HCT116 (cell line): Measurements from ENCODE around the gene ZSWIM7. TPM values are rescaled to one million over a fixed set of nuclear protein-coding genes. Genes with fewer than 3 reads are reported as not detected.

Experiments used
- ATAC-seq: fragments of 200-7000 bp; cut with Tn5 transposase; 2 replicates; pipeline ENCODE4 v1.9.1; 2020; ENCODE audit warnings: mild to moderate bottlenecking, moderate library complexity
- BruUV-seq: library from RNA; stranded (reverse); fragments of 400-500 nt; replicated peaks from 2 replicates; lab custom pipeline; 2021; lab: Mats Ljungman, UMichigan
- CTCF ChIA-PET: fragments of 300-600 bp; sonication (Branson Sonifier 250); formaldehyde crosslinking; loops from one replicate; lab custom pipeline; 2021; ENCODE audit warnings: antibody characterized with exemption; lab: Charles Lee
- POLR2A ChIA-PET: fragments of 300-600, 350-600 bp; sonication (Branson Sonifier 250); formaldehyde crosslinking; loops from one replicate; lab custom pipeline; 2021; ENCODE audit warnings: antibody characterized with exemption; lab: Charles Lee
- RAD21 ChIA-PET, 2 experiments: fragments of 300-600 bp; sonication (Branson Sonifier 250); formaldehyde crosslinking; loops; one replicate each; lab custom pipeline; 2023; ENCODE audit warnings: low total read pairs in 2 of 2; ENCODE audit not compliant: uncharacterized antibody in 2 of 2, unreplicated experiment in 2 of 2, low non-redundant PET in 1 of 2; lab: Charles Lee
- DNase-seq: peaks from one replicate; pipeline ENCODE4 v3.0.0-alpha.2; 2010; ENCODE audit warnings: low read depth, low spot score
- H2AFZ ChIP-seq: fragments of 200-600 bp; shearing (Covaris generic), sonication (generic); 2 replicates; pipeline ENCODE4 v1.6.1; 2017; ENCODE audit warnings: low read depth, mixed run types, mixed read lengths, antibody characterized with exemption, low read length; ENCODE audit not compliant: poor library complexity, severe bottlenecking
- H3K27ac ChIP-seq: 2 replicates; pipeline ENCODE4 v1.5.1; 2012; ENCODE audit warnings: low read depth, low read length
- H3K27me3 ChIP-seq: fragments of 200-600 bp; sonication (generic); 2 replicates; pipeline ENCODE4 v1.6.1; 2016; ENCODE audit warnings: mixed run types, low read length, mixed read lengths; ENCODE audit not compliant: insufficient read depth
- H3K36me3 ChIP-seq, 2 experiments: fragments of 200-500 bp in 1 of 2; fragments of 200-600 bp in 1 of 2; sonication (Bioruptor generic) in 1 of 2; sonication (generic) in 1 of 2; 2 replicates each; pipeline versions ENCODE4 v1.5.1 to v1.6.1; 2014 to 2016; ENCODE audit warnings: low read length in 2 of 2, inconsistent platforms in 1 of 2, mixed read lengths in 1 of 2, mixed run types in 1 of 2; ENCODE audit not compliant: insufficient read depth in 2 of 2, control insufficient read depth in 1 of 2
- H3K4me1 ChIP-seq, 2 experiments: fragments of 200-600 bp in 1 of 2; sonication (generic) in 1 of 2; 2 replicates each; pipeline versions ENCODE4 v1.5.1 to v1.6.1; 2012 to 2017; ENCODE audit warnings: low read length in 2 of 2, inconsistent platforms in 1 of 2, mild to moderate bottlenecking in 1 of 2, mixed read lengths in 1 of 2, mixed run types in 1 of 2, moderate library complexity in 1 of 2; ENCODE audit not compliant: insufficient read depth in 2 of 2, control insufficient read depth in 1 of 2
- H3K4me2 ChIP-seq: fragments of 200-600 bp; sonication (generic); 2 replicates; pipeline ENCODE4 v1.6.1; 2017; ENCODE audit warnings: mixed run types, low read length, mixed read lengths
- H3K4me3 ChIP-seq, 2 experiments: fragments of 200-600 bp in 1 of 2; sonication (generic) in 1 of 2; replicated peaks in 1 of 2; 2 replicates each; pipeline ENCODE4 v1.5.1; 2011 to 2016; ENCODE audit warnings: low read length in 2 of 2, control low read depth in 1 of 2, low read depth in 1 of 2, mild to moderate bottlenecking in 1 of 2, mixed read lengths in 1 of 2, mixed run types in 1 of 2
- H3K79me2 ChIP-seq: fragments of 200-600 bp; sonication (generic); 2 replicates; pipeline ENCODE4 v1.6.1; 2017; ENCODE audit warnings: mild to moderate bottlenecking, mixed run types, low read length, moderate library complexity, mixed read lengths; ENCODE audit not compliant: insufficient read depth
- H3K9ac ChIP-seq: fragments of 200-600 bp; sonication (generic); 2 replicates; pipeline ENCODE4 v1.6.1; 2016; ENCODE audit warnings: low read length, mixed read lengths
- H3K9me2 ChIP-seq: fragments of 200-600 bp; sonication (generic), shearing (Covaris generic); 2 replicates; pipeline ENCODE4 v1.6.1; 2017; ENCODE audit warnings: mixed run types, mild to moderate bottlenecking, moderate library complexity; ENCODE audit not compliant: insufficient read depth
- H3K9me3 ChIP-seq, 2 experiments: fragments of 200-500 bp in 1 of 2; fragments of 200-600 bp in 1 of 2; sonication (Bioruptor generic) in 1 of 2; sonication (generic) in 1 of 2; 2 replicates each; pipeline ENCODE4 v1.6.1; 2014 to 2017; ENCODE audit warnings: low read length in 2 of 2, mixed read lengths in 2 of 2, inconsistent platforms in 1 of 2, low read depth in 1 of 2, mild to moderate bottlenecking in 1 of 2, mixed run types in 1 of 2, moderate library complexity in 1 of 2; ENCODE audit not compliant: control insufficient read depth in 1 of 2, insufficient read depth in 1 of 2
- H4K20me1 ChIP-seq: fragments of 200-600 bp; sonication (generic), shearing (Covaris generic); 2 replicates; pipeline ENCODE4 v1.6.1; 2017; ENCODE audit warnings: mixed run types, mild to moderate bottlenecking, moderate library complexity; ENCODE audit not compliant: insufficient read depth
- CBX3 ChIP-seq: IDR thresholded peaks from 2 replicates; pipeline ENCODE4 v1.6.1; 2012; ENCODE audit warnings: low read depth
- EGR1 ChIP-seq: IDR thresholded peaks from 2 replicates; pipeline ENCODE4 v1.6.1; 2012; ENCODE audit warnings: low read depth
- ELF1 ChIP-seq: IDR thresholded peaks from 2 replicates; pipeline ENCODE4 v1.6.1; 2012; ENCODE audit warnings: low read depth, borderline replicate concordance
- intact Hi-C: fragments of 100-400 bp; cut with micrococcal nuclease; formaldehyde crosslinking; loops from 2 replicates; pipeline ENCODE4 v1.10.0; 2022
- total RNA-seq: library from RNA; stranded (reverse); gene quantifications from one replicate; pipeline ENCODE4 v1.2.1, GENCODE V29; 2021; ENCODE audit not compliant: unreplicated experiment
- TF ChIP-seq, protein P1 (sequence below): IDR thresholded peaks from 2 replicates; pipeline ENCODE4 v1.6.1; 2012

Gene ZSWIM7
- total RNA-seq, 1 experiment from 2014 or later = 33.5 TPM

DNA sequence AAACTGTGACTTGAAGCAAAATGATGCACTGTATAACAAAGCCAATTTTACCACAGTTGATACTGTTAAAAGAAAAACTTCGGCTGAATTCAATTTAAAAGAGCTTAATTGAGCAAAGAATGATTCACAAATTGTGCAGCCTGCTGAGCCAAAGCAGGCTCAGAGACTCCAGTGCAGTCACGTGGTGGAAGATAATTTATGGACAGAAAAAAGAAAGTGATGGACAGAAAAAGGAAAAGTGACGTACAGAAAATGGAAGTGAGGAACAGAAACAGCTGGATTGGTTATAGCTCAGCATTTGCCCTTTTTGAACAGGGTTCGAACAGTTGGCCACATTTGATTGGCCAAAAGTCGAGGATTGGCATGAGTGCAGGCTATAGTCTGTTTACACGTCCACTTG, 25.7 kb downstream of the ZSWIM7 start:
- Histone ChIP-seq H3K36me3 (peaks cover 10 to 58% of the 10 kb centered on the region in 2 experiments; a peak in 3 of 4 replicates), H3K27ac (no peak overlapping the region), H3K79me2 (peaks cover 95% of the 10 kb centered on the region), H3K9me2 (no peaks in the 10 kb centered on the region), H2AFZ (no peak overlapping the region), H3K4me3 (no peak overlapping the region), H3K4me1 (peaks cover 10 to 74% of the 10 kb centered on the region in 2 experiments; a peak in 3 of 4 replicates), H3K4me2 (no peak overlapping the region), H3K27me3 (no peaks in the 10 kb centered on the region), H4K20me1 (0 out of 2 replicates have a peak, but pooled peaks cover 3% of the 10 kb centered on the region), H3K9ac (no peak overlapping the region), H3K9me3 (no peaks in the 10 kb centered on the region)
- no peak for ATAC-seq
- RAD21 ChIA-PET = no interaction called here
- no peak for DNase-seq
- CTCF ChIA-PET = no interaction called here
- POLR2A ChIA-PET = interaction anchor here (0.8 kb wide), 1 partner anchor 13 kb away, joined by 3 read pairs; no protein-coding TSS in a partner anchor
- no TSS peak for BruUV-seq
- intact Hi-C loops = no loop called here
- no peak for TF ChIP-seq EGR1

DNA sequence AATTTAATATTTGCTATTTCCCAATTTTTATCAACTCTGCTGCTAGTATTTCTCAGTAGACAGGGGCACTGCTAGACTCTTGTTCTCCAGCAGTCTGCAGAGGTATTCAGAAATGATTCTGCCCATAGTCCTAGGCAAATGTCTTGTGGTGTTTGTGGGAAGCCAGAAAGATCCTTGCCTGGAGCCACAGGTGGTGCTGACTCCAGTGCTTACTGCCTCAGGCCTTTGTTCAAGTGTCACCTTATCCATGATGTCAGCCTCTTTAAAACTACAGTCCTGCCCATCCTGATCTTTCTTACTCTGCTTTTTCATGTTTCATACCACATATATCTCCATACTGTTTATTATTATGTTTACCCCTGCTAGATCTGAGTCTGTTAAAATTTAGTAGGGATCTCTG, 26.5 kb downstream of the ZSWIM7 start:
- no peak overlapping the region for H2AFZ ChIP-seq
- H4K20me1 ChIP-seq = 0 out of 2 replicates have a peak, but pooled peaks cover 3% of the 10 kb centered on the region
- ATAC-seq (no peak), DNase-seq (no peak)
- no peak overlapping the region for H3K4me3 ChIP-seq
- H3K79me2 ChIP-seq = peaks cover 97% of the 10 kb centered on the region
- CTCF ChIA-PET = no interaction called here
- H3K9ac ChIP-seq = no peak overlapping the region
- H3K4me1 ChIP-seq = peaks cover 15 to 75% of the 10 kb centered on the region in 2 experiments
- H3K27ac ChIP-seq = no peak overlapping the region
- RAD21 ChIA-PET = no interaction called here
- intact Hi-C loops = no loop called here
- H3K9me2 ChIP-seq = no peaks in the 10 kb centered on the region
- no peak overlapping the region for H3K4me2 ChIP-seq
- TF ChIP-seq ELF1 = no peak
- TF ChIP-seq, protein P1, sequence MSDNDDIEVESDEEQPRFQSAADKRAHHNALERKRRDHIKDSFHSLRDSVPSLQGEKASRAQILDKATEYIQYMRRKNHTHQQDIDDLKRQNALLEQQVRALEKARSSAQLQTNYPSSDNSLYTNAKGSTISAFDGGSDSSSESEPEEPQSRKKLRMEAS = no peak
- no peak for TF ChIP-seq CBX3
- TF ChIP-seq, all 23 proteins: peak for 0
- no TSS peak for BruUV-seq
- H3K27me3 ChIP-seq = no peaks in the 10 kb centered on the region
- no peaks in the 10 kb centered on the region for H3K9me3 ChIP-seq
- POLR2A ChIA-PET = no interaction called here
- peaks cover 10 to 62% of the 10 kb centered on the region in 2 experiments; a peak in 3 of 4 replicates for H3K36me3 ChIP-seq
